ENCODE results near the gene CHPF. TPM values are rescaled to one million over a fixed set of nuclear protein-coding genes. Genes with fewer than 3 reads are reported as not detected.

The CHPF gene
- total and polyA plus RNA-seq, 10 of the 15 experiments (the other 5 are each of a cell fraction or from before 2014, with no cell fraction given) = 0.09 to 17.4 (median 8.3) TPM; not detected in 1

GRCh38 chr2:219570924-219571310 lies 27.3 kb upstream of the CHPF start:
- H3K4me2 ChIP-seq (ENCODE audit: control insufficient read depth, insufficient read depth) = no peak overlapping the region
- DNase-seq (ENCODE audit: low read depth, low spot score) (no peak), FAIRE-seq (no peak), ATAC-seq (no peak)
- H3K4me1 ChIP-seq (ENCODE audit: control insufficient read depth, insufficient read depth, low read length) = no peaks in the 10 kb centered on the region
- H3K9me3 ChIP-seq (replicated peaks; ENCODE audit: control insufficient read depth, insufficient read depth, low read length) = no peaks in the 10 kb centered on the region
- ChIA-PET POLR2A (no interaction called here), CTCF (interaction anchor here (1.2 kb wide), 1 partner anchor 11 kb away, joined by 3 read pairs; no protein-coding TSS in a partner anchor), RAD21 (ENCODE audit: unreplicated experiment) (no interaction called here), SMC1A (ENCODE audit: uncharacterized antibody, unreplicated experiment) (no interaction called here)
- TF ChIP-seq LARP7 (IDR thresholded peaks at IDR 0.05) (no peak), EP300 (IDR thresholded peaks at IDR 0.05; ENCODE audit: borderline replicate concordance in 1 of 2, control insufficient read depth in 1 of 2, low read depth in 2 of 2, low read length in 2 of 2) (no peak), CEBPB (IDR thresholded peaks at IDR 0.05; ENCODE audit: borderline replicate concordance in 1 of 2, low read depth in 2 of 2, low read length in 2 of 2) (no peak), ESRRA (IDR thresholded peaks at IDR 0.05; ENCODE audit: low read length) (no peak), KAT2A (conservative IDR thresholded peaks at IDR 0.05; ENCODE audit: control insufficient read depth, low read depth, low read length) (no peak), IRF4 (IDR thresholded peaks at IDR 0.05; ENCODE audit: low read depth, low read length) (no peak), ZNF687 (IDR thresholded peaks at IDR 0.05) (no peak), NFXL1 (IDR thresholded peaks at IDR 0.05; ENCODE audit: borderline replicate concordance) (no peak), NFIC (IDR thresholded peaks at IDR 0.05; ENCODE audit: low read depth, low read length) (no peak), MAX (IDR thresholded peaks at IDR 0.05; ENCODE audit: low read depth, low read length) (no peak), RUNX3 (IDR thresholded peaks at IDR 0.05; ENCODE audit: low read length) (no peak), FOS (IDR thresholded peaks at IDR 0.05; ENCODE audit: borderline replicate concordance, extremely low read depth, insufficient read length) (no peak), ZSCAN29 (IDR thresholded peaks at IDR 0.05) (no peak), MTA3 (IDR thresholded peaks at IDR 0.05; ENCODE audit: borderline replicate concordance, low read length) (no peak), CHD4 (IDR thresholded peaks at IDR 0.05) (no peak)
- H3K27me3 ChIP-seq (replicated peaks in 1 of 2; ENCODE audit: control insufficient read depth in 2 of 2, insufficient read depth in 2 of 2, low read length in 1 of 2) = peaks cover 2 to 5% of the 10 kb centered on the region in 2 experiments; a peak in 3 of 4 replicates
- BruUV-seq (replicated peaks) = no TSS peak
- H3K4me3 ChIP-seq = no peak overlapping the region
- no peak overlapping the region for H3K9ac ChIP-seq (ENCODE audit: control insufficient read depth, insufficient read depth, low read length)
- H4K20me1 ChIP-seq (ENCODE audit: control insufficient read depth, insufficient read depth) = no peaks in the 10 kb centered on the region
- intact Hi-C loops (cut with micrococcal nuclease; ENCODE audit: unreplicated experiment) = no loop called here
- H3K27ac ChIP-seq (ENCODE audit: control insufficient read depth, insufficient read depth) = no peak overlapping the region
- no peaks in the 10 kb centered on the region for H3K36me3 ChIP-seq (ENCODE audit: control insufficient read depth in 2 of 2, insufficient read depth in 2 of 2, low read length in 1 of 2)
- in situ Hi-C loops (cut with MboI) = no loop called here
- 41% methylated on average over 19 of the region's 55 CpGs for WGBS (ENCODE audit: insufficient coverage, insufficient replicate concordance, low lambda C conversion rate, missing lambda C conversion rate)
- no peaks in the 10 kb centered on the region for H3K79me2 ChIP-seq (ENCODE audit: control insufficient read depth, insufficient read depth, low read length)
- no peak overlapping the region for H2AFZ ChIP-seq (ENCODE audit: control insufficient read depth, low read depth, low read length)

Measured in GM12878 (cell line).